Stimulated activated CD8-positive, alpha-beta memory T cell treated with anti-CD3 and anti-CD28 coated beads, Interleukin-7, amount 100 ng/mL, for 48 hours (primary cell): ENCODE results near the gene NADK.

Experiments used
- DNase-seq, 2 donors: peaks; one replicate each; pipeline ENCODE4 v3.0.0-alpha.2; 2020; ENCODE audit warnings: low read depth in 1 of 2; ENCODE audit errors: extremely low read depth in 1 of 2

NADK gene

GRCh38 chr1:1786836-1787605 is 8.8 kb upstream of the NADK start:
- no peak for DNase-seq

- DNase-seq = no peak
Measured at GRCh38 chr1:1785666-1786065, 7.4 kb upstream of the NADK start.

GRCh38 chr1:1784933-1785332 is 6.7 kb upstream of the NADK start:
- no peak for DNase-seq

GRCh38 chr1:1783320-1783719 is 5.0 kb upstream of the NADK start:
- DNase-seq = no peak

GRCh38 chr1:1782399-1783221 is 4.3 kb upstream of the NADK start:
- DNase-seq = no peak

GRCh38 chr1:1781526-1781903 is 3.2 kb upstream of the NADK start:
- DNase-seq = no peak

- DNase-seq = no peak
Measured at GRCh38 chr1:1780598-1781525, 2.6 kb upstream of the NADK start.

GRCh38 chr1:1779691-1780597 is 1.7 kb upstream of the NADK start:
- DNase-seq = peak; percentile 43 to 66

GRCh38 chr1:1779320-1779675 is 1.0 kb upstream of the NADK start:
- no peak for DNase-seq

GRCh38 chr1:1778663-1779319 is 521 bp upstream of the NADK start:
- peak; percentile 64 to 65 for DNase-seq

- no peak for DNase-seq
Measured at GRCh38 chr1:1777583-1777899, 729 bp downstream of the NADK start.

GRCh38 chr1:1776672-1777582 is 1.3 kb downstream of the NADK start:
- DNase-seq = no peak

- DNase-seq = no peak
Measured at GRCh38 chr1:1775327-1776226, 2.7 kb downstream of the NADK start.

GRCh38 chr1:1773874-1774273 is 4.4 kb downstream of the NADK start:
- no peak for DNase-seq

- no peak for DNase-seq
Measured at GRCh38 chr1:1771096-1771495, 7.2 kb downstream of the NADK start.

- DNase-seq = no peak
Measured at GRCh38 chr1:1770102-1770501, 8.2 kb downstream of the NADK start.

- no peak for DNase-seq
Measured at GRCh38 chr1:1768249-1768992, 9.8 kb downstream of the NADK start.
